ENCODE data around the gene SYTL4. TPM values are rescaled to one million over a fixed set of nuclear protein-coding genes. Genes with fewer than 3 reads are reported as not detected.

SYTL4 gene
- polyA plus RNA-seq, 2 of the 4 experiments (the other 2 are of a cell fraction) = 3.3 to 3.9 TPM

GRCh38 chrX:100645106-100645505 is 86.8 kb downstream of the SYTL4 start:
- no peak for ATAC-seq
- ChIA-PET CTCF (interaction anchor here (1.0 to 2.7 kb wide), 4 partner anchors 8 to 124 kb away, joined by 3 to 9 read pairs (median 6); partner anchors contain the start of gene TSPAN6), POLR2A (no interaction called here)
- no peak for FAIRE-seq
- WGBS (ENCODE audit: missing lambda C conversion rate) = 77% methylated on average over 4 of the region's 4 CpGs
- H3K4me3 ChIP-seq = no peak overlapping the region
- H3K9me3 ChIP-seq = no peaks in the 10 kb centered on the region
- DNase-seq (ENCODE audit: low read depth in 1 of 2, low spot score in 1 of 2) = no peak
- peak overlapping the region; percentile 79 for H3K4me2 ChIP-seq
- TF ChIP-seq KDM5A (IDR thresholded peaks at IDR 0.05) (no peak), ELK1 (IDR thresholded peaks at IDR 0.05; ENCODE audit: low read depth, low read length) (no peak), NPAS2 (CRISPR knock-in tag; IDR thresholded peaks at IDR 0.05; ENCODE audit: borderline replicate concordance) (no peak)
- TF ChIP-seq, protein P1, sequence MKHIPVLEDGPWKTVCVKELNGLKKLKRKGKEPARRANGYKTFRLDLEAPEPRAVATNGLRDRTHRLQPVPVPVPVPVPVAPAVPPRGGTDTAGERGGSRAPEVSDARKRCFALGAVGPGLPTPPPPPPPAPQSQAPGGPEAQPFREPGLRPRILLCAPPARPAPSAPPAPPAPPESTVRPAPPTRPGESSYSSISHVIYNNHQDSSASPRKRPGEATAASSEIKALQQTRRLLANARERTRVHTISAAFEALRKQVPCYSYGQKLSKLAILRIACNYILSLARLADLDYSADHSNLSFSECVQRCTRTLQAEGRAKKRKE (CRISPR knock-in tag; IDR thresholded peaks at IDR 0.05; ENCODE audit: low read depth) = no peak
- H3K27ac ChIP-seq = peak overlapping the region; percentile 61 to 85; a peak in 4 of 6 replicates
- H3K4me1 ChIP-seq = peaks cover 72% of the 10 kb centered on the region

GRCh38 chrX:100643956-100644860 is 87.7 kb downstream of the SYTL4 start, which contains the start of gene SRPX2:
TSS of gene SRPX2 (plus strand) at chrX:100644199. CDS start at chrX:100646323, 2,124 bp downstream.
- Histone ChIP-seq H3K4me2 (peak within 1 kb of the TSS; percentile 79), H3K27ac (peak within 1 kb of the TSS; percentile 61 to 85), H3K9me3 (no peaks in the 10 kb centered on the region), H3K4me1 (peaks cover 63% of the 10 kb centered on the region), H3K4me3 (peak within 1 kb of the TSS; percentile 28)
- TF ChIP-seq CHD4 (IDR thresholded peaks at IDR 0.05; ENCODE audit: borderline replicate concordance) (no peak), E2F6 (IDR thresholded peaks at IDR 0.05; ENCODE audit: borderline replicate concordance, low read depth) (no peak), MAFK (IDR thresholded peaks at IDR 0.05; ENCODE audit: partially characterized antibody) (peak; percentile 79), FOSL2 (IDR thresholded peaks at IDR 0.05) (peak; percentile 64), FOSL2 (CRISPR knock-in tag; IDR thresholded peaks at IDR 0.05) (peak; percentile 91), NFE2L2 (conservative IDR thresholded peaks at IDR 0.05; ENCODE audit: low read length) (0 out of 2 replicates have a peak, but pooled peaks have one; percentile 6), CEBPB (IDR thresholded peaks at IDR 0.05) (peak in 1 of 2 experiments; percentile 48; a peak in 1 of 4 replicates), JUN (IDR thresholded peaks at IDR 0.05) (peak in 1 of 2 experiments; percentile 17; a peak in 1 of 5 replicates), FOSB (CRISPR knock-in tag; IDR thresholded peaks at IDR 0.05) (no peak), JUNB (IDR thresholded peaks at IDR 0.05) (peak; percentile 68)
- TF ChIP-seq, protein P2, sequence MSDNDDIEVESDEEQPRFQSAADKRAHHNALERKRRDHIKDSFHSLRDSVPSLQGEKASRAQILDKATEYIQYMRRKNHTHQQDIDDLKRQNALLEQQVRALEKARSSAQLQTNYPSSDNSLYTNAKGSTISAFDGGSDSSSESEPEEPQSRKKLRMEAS (IDR thresholded peaks at IDR 0.05) = peak; percentile 9; the same call in 1 of the 2 replicates
- ChIA-PET CTCF (interaction anchor here (0.9 to 2.7 kb wide), 4 partner anchors 10 to 125 kb away, joined by 3 to 9 read pairs (median 6); no protein-coding TSS in a partner anchor), POLR2A (interaction anchor here (1.0 kb wide), 1 partner anchor 17 kb away, joined by 3 read pairs; no protein-coding TSS in a partner anchor)
- ATAC-seq (peak; percentile 98 to 99), DNase-seq (ENCODE audit: low read depth in 1 of 2, low spot score in 1 of 2) (peak; percentile 51 to 80), FAIRE-seq (no peak)
- 13% methylated on average over 11 of the region's 11 CpGs for WGBS (ENCODE audit: missing lambda C conversion rate)

- no peak overlapping the region for H3K4me3 ChIP-seq
- ChIA-PET POLR2A (no interaction called here), CTCF (interaction anchor here (0.9 to 1.4 kb wide), 2 partner anchors 28 kb away, joined by 3 to 5 read pairs; no protein-coding TSS in a partner anchor)
- WGBS (ENCODE audit: missing lambda C conversion rate) = 94% methylated on average over 11 of the region's 11 CpGs
- no peak for TF ChIP-seq POLR2A (IDR thresholded peaks at IDR 0.05; ENCODE audit: low read length)
- no peak for TF ChIP-seq REST (IDR thresholded peaks at IDR 0.05)
- TF ChIP-seq, protein P3, sequence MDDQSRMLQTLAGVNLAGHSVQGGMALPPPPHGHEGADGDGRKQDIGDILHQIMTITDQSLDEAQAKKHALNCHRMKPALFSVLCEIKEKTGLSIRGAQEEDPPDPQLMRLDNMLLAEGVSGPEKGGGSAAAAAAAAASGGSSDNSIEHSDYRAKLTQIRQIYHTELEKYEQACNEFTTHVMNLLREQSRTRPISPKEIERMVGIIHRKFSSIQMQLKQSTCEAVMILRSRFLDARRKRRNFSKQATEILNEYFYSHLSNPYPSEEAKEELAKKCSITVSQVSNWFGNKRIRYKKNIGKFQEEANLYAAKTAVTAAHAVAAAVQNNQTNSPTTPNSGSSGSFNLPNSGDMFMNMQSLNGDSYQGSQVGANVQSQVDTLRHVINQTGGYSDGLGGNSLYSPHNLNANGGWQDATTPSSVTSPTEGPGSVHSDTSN (IDR thresholded peaks at IDR 0.05) = no peak
- TF ChIP-seq POLR2AphosphoS2 (conservative IDR thresholded peaks at IDR 0.05; ENCODE audit: low read length) = no peak
- no peak for TF ChIP-seq CHD2 (IDR thresholded peaks at IDR 0.05; ENCODE audit: low read length, partially characterized antibody)
- TF ChIP-seq, protein P1 (CRISPR knock-in tag; IDR thresholded peaks at IDR 0.05; ENCODE audit: low read depth) = no peak
- no peak for TF ChIP-seq HDAC2 (IDR thresholded peaks at IDR 0.05)
- no peak for TF ChIP-seq FOXS1 (CRISPR knock-in tag; IDR thresholded peaks at IDR 0.05)
- TF ChIP-seq EHF (CRISPR knock-in tag; IDR thresholded peaks at IDR 0.05) = no peak
- TF ChIP-seq SREBF2 (IDR thresholded peaks at IDR 0.05) = no peak
- TF ChIP-seq NFE2L2 (conservative IDR thresholded peaks at IDR 0.05; ENCODE audit: low read length) = no peak
- DNase-seq (ENCODE audit: low read depth in 1 of 2, low spot score in 1 of 2) (no peak), ATAC-seq (no peak), FAIRE-seq (no peak)
- H3K4me2 ChIP-seq = peak overlapping the region; percentile 79
- peak overlapping the region; percentile 61 to 75; a peak in 5 of 6 replicates for H3K27ac ChIP-seq
- H3K9me3 ChIP-seq = no peaks in the 10 kb centered on the region
- peaks cover 53% of the 10 kb centered on the region for H3K4me1 ChIP-seq
Measured at GRCh38 chrX:100643212-100643611, 88.7 kb downstream of the SYTL4 start.
